AG04450 (cell line): ENCODE results near the gene VPS52. TPM values are rescaled to one million over a fixed set of nuclear protein-coding genes. Genes with fewer than 3 reads are reported as not detected.
A peak's percentile ranks its signal among the peaks of the same experiment; 100 is the strongest.

ENCODE experiments used
- CTCF ChIA-PET: fragments of 300-600, 350-600 bp; formaldehyde crosslinking; extraction: SDS; loops from one replicate; lab custom pipeline; 2022; ENCODE audit warnings: antibody characterized with exemption, inconsistent platforms; lab: Charles Lee
- POLR2A ChIA-PET: fragments of 350-600 bp; formaldehyde crosslinking; extraction: SDS; loops from one replicate; lab custom pipeline; 2021; ENCODE audit warnings: antibody characterized with exemption, inconsistent platforms; lab: Yijun Ruan, JAX
- DNase-seq: peaks from one replicate; pipeline ENCODE4 v3.0.0-alpha.2; 2011; ENCODE audit warnings: low read depth, low spot score
- H3K27ac ChIP-seq: one replicate; pipeline ENCODE4 v1.5.1; 2012; ENCODE audit warnings: low read depth, low read length, control low read depth
- H3K27me3 ChIP-seq: one replicate; pipeline ENCODE4 v1.6.0; 2012; ENCODE audit warnings: low read length; ENCODE audit not compliant: control insufficient read depth, insufficient read depth
- H3K4me3 ChIP-seq: 2 replicates; pipeline ENCODE4 v1.5.1; 2011; ENCODE audit warnings: mild to moderate bottlenecking, low read depth, low read length, control low read depth
- H3K9me3 ChIP-seq: 2 replicates; pipeline ENCODE4 v1.5.1; 2012; ENCODE audit warnings: low read length; ENCODE audit not compliant: control insufficient read depth, insufficient read depth
- CTCF ChIP-seq: IDR thresholded peaks from 2 replicates; pipeline ENCODE4 v1.5.1; 2011; ENCODE audit warnings: low read depth, low read length, control low read depth, inconsistent platforms
- polyA plus RNA-seq: library from polyadenylated mRNA; depleted of rRNA; stranded (reverse); fragments of >200 nt; gene quantifications from 2 replicates; pipeline ENCODE4 v1.2.3, GENCODE V29; 2011

The VPS52 gene
- polyA plus RNA-seq, 1 experiment = 58.0 TPM

GRCh38 chr6:33217246-33217645, 54.4 kb downstream of the VPS52 start:
- Histone ChIP-seq H3K9me3 (no peaks in the 10 kb centered on the region), H3K4me3 (no peak overlapping the region), H3K27ac (no peak overlapping the region), H3K27me3 (peaks cover 14% of the 10 kb centered on the region)
- no peak for TF ChIP-seq CTCF
- POLR2A ChIA-PET = no interaction called here
- CTCF ChIA-PET = no interaction called here
- DNase-seq = no peak

GRCh38 chr6:33216117-33216649, 55.5 kb downstream of the VPS52 start:
- H3K27ac ChIP-seq = no peak overlapping the region
- peaks cover 11% of the 10 kb centered on the region for H3K27me3 ChIP-seq
- CTCF ChIA-PET = no interaction called here
- H3K9me3 ChIP-seq = no peaks in the 10 kb centered on the region
- DNase-seq = no peak
- no peak for TF ChIP-seq CTCF
- POLR2A ChIA-PET = no interaction called here
- H3K4me3 ChIP-seq = no peak overlapping the region

GRCh38 chr6:33215271-33216116, 56.2 kb downstream of the VPS52 start:
- ChIA-PET CTCF (interaction anchor here (0.6 to 0.7 kb wide), 2 partner anchors 17 to 33 kb away, joined by 3 read pairs; no protein-coding TSS in a partner anchor), POLR2A (interaction anchor here (0.5 kb wide), 1 partner anchor 11 kb away, joined by 3 read pairs; no protein-coding TSS in a partner anchor)
- Histone ChIP-seq H3K9me3 (no peaks in the 10 kb centered on the region), H3K4me3 (no peak overlapping the region), H3K27me3 (peaks cover 11% of the 10 kb centered on the region), H3K27ac (no peak overlapping the region)
- DNase-seq = no peak
- TF ChIP-seq CTCF = no peak

- no peak for DNase-seq
- ChIA-PET POLR2A (no interaction called here), CTCF (no interaction called here)
- H3K27me3 ChIP-seq = peaks cover 11% of the 10 kb centered on the region
- TF ChIP-seq CTCF = no peak
- H3K27ac ChIP-seq = no peak overlapping the region
- H3K4me3 ChIP-seq = peak overlapping the region; percentile 64
- no peaks in the 10 kb centered on the region for H3K9me3 ChIP-seq
These were observed 57.7 kb downstream of the VPS52 start for GRCh38 chr6:33213989-33214335.
